OCI-LY7 (cell line): ENCODE measurements around the gene ALDH7A1.

Source experiments
- CTCF ChIP-seq: fragments of 200-600 bp; sonication (generic); conservative IDR thresholded peaks from 2 replicates; pipeline ENCODE4 v1.5.1; 2014; ENCODE audit warnings: mild to moderate bottlenecking, antibody characterized with exemption, low read length, moderate library complexity, mixed read lengths
- EZH2phosphoT487 ChIP-seq: fragments of 200-600 bp; sonication (generic); IDR thresholded peaks from 2 replicates; pipeline ENCODE4 v1.6.1; 2018; ENCODE audit warnings: low read depth, borderline replicate concordance, mild to moderate bottlenecking, mixed run types, antibody characterized with exemption, low read length, moderate library complexity, mixed read lengths

GRCh38 chr5:126516852-126517251, 78.2 kb downstream of the ALDH7A1 start:
- TF ChIP-seq CTCF: no peak
- TF ChIP-seq EZH2phosphoT487: no peak
